Measurements from ENCODE around the gene CDH13. TPM values are rescaled to one million over a fixed set of nuclear protein-coding genes. Genes with fewer than 3 reads are reported as not detected.

The CDH13 gene
- total RNA-seq, 1 donor from 2014 or later: not detected

DNA sequence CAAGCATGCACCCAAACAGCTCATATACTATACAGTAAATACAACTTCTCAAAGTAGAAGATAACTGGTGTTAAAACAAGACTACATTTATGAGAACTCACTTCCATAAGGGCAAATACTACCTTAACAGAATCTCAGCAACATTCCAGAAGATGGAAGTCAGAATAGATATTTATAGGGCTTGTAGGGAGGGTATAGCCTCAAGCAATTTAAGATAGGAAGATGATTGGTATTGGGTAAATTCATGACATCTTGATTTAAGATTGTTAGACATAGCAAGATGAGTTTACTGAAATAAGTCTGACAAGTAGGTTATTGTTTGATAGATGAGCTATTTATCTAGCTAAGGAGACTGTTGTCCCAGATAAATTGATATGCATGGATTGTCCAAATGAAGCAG lies 250.2 kb downstream of the CDH13 start:
- ChIA-PET CTCF (no interaction called here), POLR2A (no interaction called here)
- Mint-ChIP-seq H3K27me3 (peaks cover 3% of the 10 kb centered on the region), H3K4me1 (no peaks in the 10 kb centered on the region), H3K27ac (no peak overlapping the region), H3K9me3 (peaks cover 4% of the 10 kb centered on the region), H3K4me3 (no peak overlapping the region), H3K36me3 (ENCODE audit: low read depth) (no peaks in the 10 kb centered on the region)
- TF ChIP-seq, protein P1, sequence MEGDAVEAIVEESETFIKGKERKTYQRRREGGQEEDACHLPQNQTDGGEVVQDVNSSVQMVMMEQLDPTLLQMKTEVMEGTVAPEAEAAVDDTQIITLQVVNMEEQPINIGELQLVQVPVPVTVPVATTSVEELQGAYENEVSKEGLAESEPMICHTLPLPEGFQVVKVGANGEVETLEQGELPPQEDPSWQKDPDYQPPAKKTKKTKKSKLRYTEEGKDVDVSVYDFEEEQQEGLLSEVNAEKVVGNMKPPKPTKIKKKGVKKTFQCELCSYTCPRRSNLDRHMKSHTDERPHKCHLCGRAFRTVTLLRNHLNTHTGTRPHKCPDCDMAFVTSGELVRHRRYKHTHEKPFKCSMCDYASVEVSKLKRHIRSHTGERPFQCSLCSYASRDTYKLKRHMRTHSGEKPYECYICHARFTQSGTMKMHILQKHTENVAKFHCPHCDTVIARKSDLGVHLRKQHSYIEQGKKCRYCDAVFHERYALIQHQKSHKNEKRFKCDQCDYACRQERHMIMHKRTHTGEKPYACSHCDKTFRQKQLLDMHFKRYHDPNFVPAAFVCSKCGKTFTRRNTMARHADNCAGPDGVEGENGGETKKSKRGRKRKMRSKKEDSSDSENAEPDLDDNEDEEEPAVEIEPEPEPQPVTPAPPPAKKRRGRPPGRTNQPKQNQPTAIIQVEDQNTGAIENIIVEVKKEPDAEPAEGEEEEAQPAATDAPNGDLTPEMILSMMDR (IDR thresholded peaks at IDR 0.05): no peak
- ATAC-seq (ENCODE audit: low read depth) (no peak), DNase-seq (no peak)
- intact Hi-C loops (cut with micrococcal nuclease): no loop called here

DNA sequence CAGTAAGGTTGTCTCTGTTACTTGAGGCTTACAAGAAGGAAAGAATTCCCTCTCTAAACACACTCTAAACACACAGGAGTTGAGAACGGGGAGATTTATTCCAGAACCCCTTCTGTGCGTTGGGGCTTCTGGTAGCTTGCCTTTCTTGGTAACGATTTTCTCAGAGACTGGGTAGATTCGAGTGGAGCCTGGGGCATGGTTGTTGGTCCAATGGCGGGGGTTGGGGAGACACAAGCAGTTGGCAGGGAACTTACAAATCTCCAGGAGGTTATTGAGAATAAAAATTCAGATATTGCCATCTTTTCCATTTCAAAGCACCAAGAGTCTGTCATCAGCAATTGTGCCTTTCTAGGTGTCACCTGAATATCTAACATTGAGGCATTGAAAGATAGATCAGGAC lies 251.7 kb downstream of the CDH13 start:
- ChIA-PET POLR2A (no interaction called here), CTCF (no interaction called here)
- TF ChIP-seq, protein P1 (IDR thresholded peaks at IDR 0.05): no peak
- peaks cover 7% of the 10 kb centered on the region for H3K4me1 Mint-ChIP-seq
- H3K4me3 Mint-ChIP-seq: no peak overlapping the region
- H3K27ac Mint-ChIP-seq: no peak overlapping the region
- intact Hi-C loops (cut with micrococcal nuclease): no loop called here
- H3K36me3 Mint-ChIP-seq (ENCODE audit: low read depth): no peaks in the 10 kb centered on the region
- ATAC-seq (ENCODE audit: low read depth): no peak
- peaks cover 3% of the 10 kb centered on the region for H3K27me3 Mint-ChIP-seq
- H3K9me3 Mint-ChIP-seq: peaks cover 4% of the 10 kb centered on the region
- no peak for DNase-seq

GRCh38 chr16:82880346-82880745 lies 253.6 kb downstream of the CDH13 start:
- no peak for ATAC-seq (ENCODE audit: low read depth)
- Mint-ChIP-seq H3K9me3 (peaks cover 4% of the 10 kb centered on the region), H3K27me3 (no peaks in the 10 kb centered on the region), H3K36me3 (ENCODE audit: low read depth) (no peaks in the 10 kb centered on the region), H3K27ac (no peak overlapping the region), H3K4me3 (no peak overlapping the region), H3K4me1 (peaks cover 11% of the 10 kb centered on the region)
- DNase-seq: no peak
- TF ChIP-seq, protein P1 (IDR thresholded peaks at IDR 0.05): no peak
- CTCF ChIA-PET: no interaction called here
- intact Hi-C loops (cut with micrococcal nuclease): no loop called here
- POLR2A ChIA-PET: no interaction called here

GRCh38 chr16:82881516-82881915 lies 254.7 kb downstream of the CDH13 start:
- CTCF ChIA-PET: no interaction called here
- Mint-ChIP-seq H3K4me1 (peaks cover 11% of the 10 kb centered on the region), H3K36me3 (ENCODE audit: low read depth) (no peaks in the 10 kb centered on the region), H3K9me3 (no peaks in the 10 kb centered on the region), H3K27ac (no peak overlapping the region), H3K27me3 (no peaks in the 10 kb centered on the region), H3K4me3 (no peak overlapping the region)
- intact Hi-C loops (cut with micrococcal nuclease): no loop called here
- TF ChIP-seq, protein P1 (IDR thresholded peaks at IDR 0.05): no peak
- no peak for DNase-seq
- POLR2A ChIA-PET: no interaction called here
- no peak for ATAC-seq (ENCODE audit: low read depth)

- POLR2A ChIA-PET: no interaction called here
- CTCF ChIA-PET: no interaction called here
- no peak overlapping the region for H3K27ac Mint-ChIP-seq
These were observed 255.5 kb downstream of the CDH13 start for GRCh38 chr16:82882226-82882625.

More at GRCh38 chr16:82882226-82882625, 255.5 kb downstream of the CDH13 start:
- H3K27me3 Mint-ChIP-seq: no peaks in the 10 kb centered on the region
- peaks cover 11% of the 10 kb centered on the region for H3K4me1 Mint-ChIP-seq
- no peak overlapping the region for H3K4me3 Mint-ChIP-seq
- H3K36me3 Mint-ChIP-seq (ENCODE audit: low read depth): no peaks in the 10 kb centered on the region
- TF ChIP-seq, protein P1 (IDR thresholded peaks at IDR 0.05): no peak
- no peaks in the 10 kb centered on the region for H3K9me3 Mint-ChIP-seq
- DNase-seq (no peak), ATAC-seq (ENCODE audit: low read depth) (no peak)
- intact Hi-C loops (cut with micrococcal nuclease): no loop called here

All from activated B cell treated with CpG ODN at 0.5 μM for 24 hours (primary cell).